ELR (cell line): Measurements from ENCODE around the gene TMBIM1.
A peak's percentile ranks its signal among the peaks of the same experiment; 100 is the strongest.

Source experiments
- DNase-seq: peaks from one replicate; pipeline ENCODE4 v3.0.0-alpha.2; 2015; ENCODE audit warnings: low read depth

The TMBIM1 gene

GRCh38 chr2:218257390-218257981 lies 34.8 kb downstream of the TMBIM1 start:
- DNase-seq = peak; percentile 43

GRCh38 chr2:218256612-218257350 lies 35.5 kb downstream of the TMBIM1 start:
- no peak for DNase-seq

- DNase-seq = peak; percentile 80
Measured at GRCh38 chr2:218255446-218255845, 36.9 kb downstream of the TMBIM1 start.

- DNase-seq = no peak
Measured at GRCh38 chr2:218253232-218253625, 39.1 kb downstream of the TMBIM1 start.

- peak; percentile 26 for DNase-seq
Measured at GRCh38 chr2:218252509-218253231, 39.6 kb downstream of the TMBIM1 start.

- DNase-seq = no peak
Measured at GRCh38 chr2:218249691-218250090, 42.6 kb downstream of the TMBIM1 start.

GRCh38 chr2:218245214-218245613 lies 47.1 kb downstream of the TMBIM1 start:
- no peak for DNase-seq

GRCh38 chr2:218244665-218245064 lies 47.6 kb downstream of the TMBIM1 start:
- no peak for DNase-seq

- DNase-seq = no peak
Measured at GRCh38 chr2:218244204-218244603, 48.1 kb downstream of the TMBIM1 start.

GRCh38 chr2:218238887-218239286 lies 53.4 kb downstream of the TMBIM1 start:
- no peak for DNase-seq

- DNase-seq = no peak
Measured at GRCh38 chr2:218236829-218237228, 55.5 kb downstream of the TMBIM1 start.

GRCh38 chr2:218235017-218235416 lies 57.3 kb downstream of the TMBIM1 start:
- no peak for DNase-seq

- DNase-seq = no peak
Measured at GRCh38 chr2:218234521-218234920, 57.8 kb downstream of the TMBIM1 start.

- DNase-seq = no peak
Measured at GRCh38 chr2:218233543-218233942, 58.8 kb downstream of the TMBIM1 start.

GRCh38 chr2:218230882-218231281 lies 61.4 kb downstream of the TMBIM1 start:
- DNase-seq = peak; percentile 69

GRCh38 chr2:218229851-218230250 lies 62.5 kb downstream of the TMBIM1 start:
- DNase-seq = peak; percentile 69

GRCh38 chr2:218229239-218229638 lies 63.1 kb downstream of the TMBIM1 start:
- peak; percentile 85 for DNase-seq

GRCh38 chr2:218228366-218229090 lies 63.8 kb downstream of the TMBIM1 start:
- peak; percentile 54 for DNase-seq

GRCh38 chr2:218226903-218227302 lies 65.4 kb downstream of the TMBIM1 start:
- DNase-seq = no peak
